HG03280 (cell line): ENCODE data around the gene SERGEF.
"Not testable (repeated sequence)": the region's sequence is repeated elsewhere in the genome, so short reads cannot be mapped to it uniquely, and the experiment has no call there.

Experiments
- ATAC-seq: cut with Tn5 transposase; IDR thresholded peaks from one replicate; pipeline ENCODE4 v1.9.1; 2021; ENCODE audit warnings: mild to moderate bottlenecking, moderate library complexity; ENCODE audit not compliant: unreplicated experiment

Gene SERGEF

DNA sequence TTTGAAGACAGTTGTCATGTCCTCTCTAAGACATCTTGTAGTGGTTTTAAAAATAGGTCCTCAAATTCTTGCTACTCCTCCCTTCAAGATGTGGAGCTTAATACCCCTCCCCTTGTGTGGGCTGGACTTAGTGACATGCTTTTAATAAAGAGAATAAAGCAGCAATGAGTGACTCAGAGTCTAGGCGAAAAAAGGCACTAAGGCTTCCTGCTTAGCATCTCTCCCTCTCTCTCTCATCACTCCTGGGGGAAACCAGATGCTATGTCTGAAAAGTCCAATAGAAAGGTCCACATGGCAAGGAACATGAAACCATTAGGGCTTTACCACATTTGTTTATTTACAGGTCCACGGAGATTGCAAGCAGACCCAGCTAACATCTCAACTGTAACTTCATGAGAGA is 11.7 kb downstream of the SERGEF start:
- no peak for ATAC-seq

DNA sequence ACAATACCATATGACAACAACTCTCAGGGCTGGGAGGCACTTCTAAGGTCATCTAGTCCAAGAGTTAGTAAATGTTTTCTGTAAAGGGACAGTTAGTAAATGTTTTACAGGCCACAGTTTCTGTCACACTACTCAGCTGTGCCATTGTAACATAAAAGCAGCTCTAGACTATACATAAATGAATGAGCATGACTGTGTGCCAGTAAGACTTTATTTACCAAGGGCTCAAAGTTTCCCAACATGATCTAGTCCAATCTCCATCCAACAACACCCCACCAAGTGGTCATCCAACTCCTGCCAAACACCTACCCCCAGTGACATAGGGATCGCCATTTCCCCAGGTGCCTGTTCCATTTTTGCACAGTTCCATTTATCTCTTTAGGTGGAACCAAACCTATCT is 12.1 kb downstream of the SERGEF start:
- no peak for ATAC-seq

DNA sequence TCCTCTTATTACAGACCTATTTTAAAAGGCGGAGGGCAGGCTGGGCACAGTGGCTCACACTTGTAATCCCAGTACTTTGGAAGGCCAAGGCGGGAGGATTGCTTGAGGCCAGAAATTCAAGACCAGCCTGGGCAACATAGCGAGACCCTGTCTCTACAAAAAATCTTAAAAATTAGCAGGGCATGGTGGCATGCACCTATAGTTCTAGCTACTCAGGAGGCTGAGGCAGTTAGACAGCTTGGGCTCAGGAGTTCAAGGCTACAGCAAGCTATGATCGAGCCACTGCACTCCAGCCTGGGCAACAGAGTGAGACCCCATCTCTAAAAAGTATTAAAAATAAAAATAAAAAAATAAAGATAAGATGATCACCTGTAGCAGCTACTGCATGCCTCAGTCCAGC is 12.7 kb downstream of the SERGEF start:
- ATAC-seq: not testable (repeated sequence)

DNA sequence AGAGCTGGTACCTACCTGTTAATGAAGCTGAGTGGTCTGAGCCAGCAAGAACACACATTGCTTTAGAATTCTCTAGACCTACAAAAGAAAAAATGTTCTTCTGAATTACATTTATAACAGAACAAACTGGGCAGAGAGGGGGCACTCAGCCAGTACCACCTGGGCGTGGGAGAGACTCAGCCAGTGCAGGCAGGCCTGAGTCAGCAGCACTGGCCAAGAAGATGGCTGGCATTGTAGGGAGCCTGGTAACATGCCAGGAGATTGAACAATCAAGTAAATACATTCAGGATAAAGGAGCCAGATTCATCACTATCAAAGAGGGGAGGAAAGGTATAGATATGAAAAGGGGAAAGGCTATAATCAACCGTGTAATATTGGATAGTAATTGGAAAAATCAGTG is 19.9 kb downstream of the SERGEF start:
- no peak for ATAC-seq

DNA sequence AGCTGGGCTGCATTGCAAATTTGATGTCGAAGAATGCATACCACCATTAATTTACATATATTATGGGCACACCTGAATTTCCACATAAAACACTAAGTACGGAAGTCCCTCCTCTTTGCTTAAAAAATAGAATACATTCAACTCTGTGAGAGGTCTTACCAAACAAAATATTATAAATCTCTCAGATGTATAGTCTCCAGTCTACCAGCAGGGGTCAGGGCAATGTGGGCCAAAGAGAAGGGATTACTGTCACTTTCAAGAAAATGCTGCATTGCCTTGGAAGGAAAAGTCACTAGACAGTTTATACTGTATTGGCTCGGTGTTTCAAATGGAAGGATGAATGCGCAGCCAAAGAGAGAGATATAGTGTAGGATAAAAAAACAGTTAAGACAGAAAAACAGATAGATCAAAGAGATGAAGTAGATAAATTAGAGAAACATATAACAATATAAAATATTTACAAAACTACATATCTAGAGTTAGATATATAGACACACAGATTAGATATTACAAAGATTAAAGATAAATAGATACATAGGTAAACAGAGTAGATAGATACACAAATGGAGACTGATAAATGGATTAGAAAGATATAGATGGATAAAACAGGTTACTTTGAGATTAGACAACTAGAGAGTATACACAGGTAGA is 20.9 kb downstream of the SERGEF start:
- ATAC-seq: peak; percentile 90

DNA sequence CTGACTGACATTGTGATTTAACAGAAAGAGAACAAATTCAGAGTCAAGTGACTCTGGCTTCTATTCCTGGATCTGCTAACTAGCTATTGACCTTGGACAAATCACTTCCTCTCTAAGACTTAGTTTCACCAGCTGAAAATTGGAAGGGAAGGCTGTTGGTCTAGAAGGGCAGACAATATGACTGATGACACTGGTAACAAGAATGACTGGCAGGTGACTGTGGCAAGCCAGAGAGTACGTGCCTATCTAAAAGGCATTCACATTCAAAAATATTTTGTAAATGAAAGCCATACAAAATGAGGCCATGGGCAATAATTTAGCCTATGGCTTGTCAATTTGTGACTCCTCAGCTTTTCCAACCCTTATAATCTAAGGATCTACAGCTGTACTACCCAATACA is 23.5 kb downstream of the SERGEF start:
- ATAC-seq: no peak

DNA sequence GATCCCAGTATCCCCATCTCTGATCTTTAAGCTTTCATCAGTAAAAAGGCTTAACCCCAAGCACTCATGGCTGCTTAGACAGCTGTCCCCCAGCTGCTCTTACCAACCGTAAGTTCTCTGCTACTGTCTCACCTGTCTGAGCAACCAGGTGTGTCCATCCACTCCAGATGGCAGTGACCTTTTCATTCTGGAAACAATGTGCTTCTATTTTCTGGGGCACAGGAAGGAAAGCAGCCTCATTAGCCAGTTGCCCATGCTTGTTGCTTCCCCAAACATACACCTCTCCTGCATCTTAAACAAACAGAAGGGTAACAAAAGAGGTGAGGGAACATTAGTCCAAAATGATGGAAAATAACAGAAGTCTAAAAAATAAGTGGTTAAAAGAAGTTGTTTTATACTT is 24.4 kb downstream of the SERGEF start:
- ATAC-seq: no peak

DNA sequence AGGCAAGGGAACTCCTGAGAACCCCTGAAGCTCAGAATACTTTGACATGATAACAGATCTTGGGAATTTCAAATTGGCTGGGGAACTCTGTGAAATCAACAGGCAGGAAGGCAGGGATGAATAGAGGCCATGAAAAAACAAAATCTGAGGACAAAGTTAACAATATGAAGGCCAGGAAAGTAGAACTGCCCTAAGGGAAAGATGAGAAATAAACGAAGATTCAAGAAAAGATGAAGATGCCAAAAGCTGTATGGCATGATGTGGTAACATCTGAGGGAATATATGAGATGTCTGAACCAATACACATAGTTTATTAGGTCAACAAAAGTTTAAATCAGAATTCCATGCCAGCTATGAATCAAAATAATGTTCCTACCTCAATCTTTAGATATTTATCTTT is 25.0 kb downstream of the SERGEF start:
- no peak for ATAC-seq

DNA sequence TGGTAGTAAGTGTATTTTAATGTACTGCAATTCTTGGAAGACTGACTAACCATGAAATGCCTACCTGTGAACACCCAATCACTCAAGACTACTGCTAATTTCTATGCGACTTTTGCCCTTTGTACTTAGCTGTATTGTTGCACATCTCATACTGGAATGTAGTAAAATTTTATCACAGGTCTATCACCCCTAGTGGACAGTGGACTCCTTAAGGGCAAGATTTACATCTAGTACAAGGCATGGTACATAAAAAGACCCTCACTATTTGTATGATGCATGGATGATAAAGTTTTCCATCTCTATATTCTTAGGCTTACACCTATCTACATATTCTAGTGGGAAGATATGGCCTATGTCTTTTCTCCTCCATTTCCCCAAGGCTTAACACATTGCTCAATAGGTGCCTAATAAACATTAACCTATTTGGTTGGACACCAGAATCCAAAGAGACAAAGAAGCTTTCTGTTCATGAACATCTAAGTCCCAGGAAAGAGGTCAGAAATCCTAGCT is 26.1 kb downstream of the SERGEF start:
- no peak for ATAC-seq

DNA sequence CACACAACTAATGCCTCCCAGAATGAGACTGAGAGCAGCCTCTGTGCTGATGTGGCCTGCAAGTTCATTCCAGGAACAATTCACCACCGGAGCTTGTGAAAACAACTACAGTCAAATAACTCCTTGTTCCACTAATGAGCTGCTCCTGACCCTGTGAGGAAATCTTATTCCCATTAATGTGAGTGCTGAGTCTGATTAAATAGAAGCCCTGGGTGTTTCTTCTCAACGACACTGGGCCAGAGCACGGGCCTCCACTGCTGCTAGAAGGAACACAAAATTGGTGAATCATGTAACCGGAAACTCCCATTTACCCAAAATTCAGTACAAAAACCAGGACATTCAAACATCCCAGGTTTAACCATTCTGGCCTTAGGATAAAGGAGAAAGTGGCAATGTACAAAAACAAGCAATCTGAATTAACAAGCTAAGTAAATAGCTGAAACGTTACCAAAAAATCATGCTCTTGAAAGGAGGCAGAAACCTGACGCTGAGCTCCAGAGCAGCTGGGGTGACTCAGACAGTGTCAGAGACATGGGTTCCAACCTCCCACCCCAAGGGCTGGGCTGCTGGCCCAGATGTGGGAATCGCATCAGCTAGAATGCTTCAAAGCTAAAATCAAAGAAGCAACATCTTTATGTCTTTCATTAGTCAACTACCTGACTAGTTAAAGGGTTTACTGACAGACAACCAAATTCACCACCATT is 26.7 kb downstream of the SERGEF start:
- ATAC-seq: no peak

DNA sequence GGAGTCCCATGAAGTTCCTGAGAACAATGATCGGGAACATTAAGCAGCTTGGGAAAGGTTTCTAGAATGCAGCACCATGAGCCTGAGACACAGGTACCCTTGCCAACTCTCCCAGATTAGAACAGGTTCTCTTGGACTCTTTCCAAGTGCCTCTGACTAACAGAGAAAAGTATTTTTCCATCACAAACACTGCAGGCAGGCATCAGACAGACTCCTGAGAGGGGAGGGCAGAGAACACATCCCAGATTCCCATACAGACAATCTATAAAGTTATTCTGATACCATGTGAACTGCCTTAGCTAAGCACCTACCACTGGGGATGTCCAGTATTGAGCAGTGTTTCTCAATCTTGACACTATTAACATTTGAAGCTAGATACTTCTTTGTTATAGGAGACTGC is 27.3 kb downstream of the SERGEF start:
- no peak for ATAC-seq

DNA sequence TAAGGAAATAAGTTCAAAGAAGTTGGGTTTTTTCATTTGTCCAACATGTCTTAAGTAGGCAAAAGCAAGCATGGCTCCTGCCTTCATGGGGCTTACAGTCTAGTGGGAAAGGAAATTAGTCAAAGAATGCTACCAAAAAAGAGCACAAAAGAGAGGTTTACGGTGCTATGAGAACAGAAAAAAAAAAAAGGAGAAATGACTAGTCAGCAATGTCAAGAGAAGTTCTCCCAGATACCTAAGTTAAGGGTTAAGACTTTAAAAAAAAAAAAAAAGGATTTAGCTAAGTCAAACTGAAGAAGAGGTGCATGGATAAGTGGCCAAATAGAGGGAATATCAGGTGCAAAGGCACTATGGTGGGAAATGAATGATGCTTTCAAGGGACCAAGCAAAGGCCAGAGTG is 29.3 kb downstream of the SERGEF start:
- no peak for ATAC-seq

DNA sequence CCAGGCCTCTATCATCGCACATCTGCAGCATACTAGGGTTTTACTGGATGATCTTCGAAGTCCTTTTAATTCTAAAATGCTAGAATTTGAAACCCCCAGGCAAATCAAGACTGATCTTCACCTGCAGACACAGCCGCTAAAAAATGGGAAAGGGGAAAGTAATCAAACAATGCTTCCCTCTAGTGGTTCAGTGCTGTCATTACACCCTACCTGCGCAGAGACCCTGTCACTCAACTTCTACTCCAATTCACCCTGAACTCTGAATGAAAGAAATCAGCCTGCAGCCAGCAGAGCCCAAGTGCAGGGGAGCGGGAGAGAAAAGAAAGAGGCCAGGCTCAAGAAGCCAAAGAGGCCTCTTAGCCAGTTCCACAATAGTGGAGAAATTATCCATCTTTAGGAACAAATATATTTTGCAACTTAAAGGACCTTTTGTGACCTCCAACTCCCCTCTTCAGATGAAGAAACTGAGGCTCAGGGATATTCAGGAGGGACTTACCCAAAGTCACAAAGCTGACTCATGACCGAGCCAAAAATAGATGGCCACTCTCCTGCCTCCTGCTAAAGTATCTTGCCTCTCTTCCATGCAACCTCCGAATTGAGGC is 33.0 kb downstream of the SERGEF start:
- ATAC-seq: no peak

DNA sequence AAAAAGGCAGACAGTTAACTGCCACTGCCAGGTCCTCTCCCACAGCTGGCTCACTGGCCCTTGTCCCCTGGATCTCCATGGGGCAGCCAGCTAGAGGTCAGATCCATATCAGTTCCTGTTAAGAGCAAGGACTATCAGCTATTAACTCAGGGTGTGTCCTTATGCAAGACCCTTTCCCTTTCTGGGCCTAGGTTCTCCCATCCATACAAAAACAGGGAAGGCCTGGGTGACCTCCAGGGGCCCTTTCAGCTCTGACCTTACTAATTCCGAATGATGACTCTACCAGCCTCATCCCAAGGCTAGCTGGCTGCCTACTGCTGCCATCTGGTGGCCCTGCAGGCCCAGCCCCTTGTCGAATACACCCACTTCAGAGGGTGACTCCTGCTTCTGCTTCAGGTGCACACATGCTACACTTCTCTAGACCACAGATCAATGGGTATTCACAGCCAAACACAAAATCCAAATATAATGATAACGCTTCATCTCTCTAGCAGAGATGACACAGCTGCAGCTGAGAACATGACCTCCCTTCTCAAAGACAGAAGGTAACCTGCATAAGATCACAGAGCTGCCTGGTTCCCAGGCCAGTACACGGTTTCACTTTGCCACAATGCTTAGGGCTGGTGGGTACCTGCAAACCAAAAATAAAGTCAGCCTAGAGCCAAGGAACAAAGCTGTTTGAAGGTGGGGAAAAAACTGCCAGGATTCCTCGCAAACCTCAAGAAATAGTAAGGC is 34.1 kb downstream of the SERGEF start:
- ATAC-seq: peak; percentile 49

DNA sequence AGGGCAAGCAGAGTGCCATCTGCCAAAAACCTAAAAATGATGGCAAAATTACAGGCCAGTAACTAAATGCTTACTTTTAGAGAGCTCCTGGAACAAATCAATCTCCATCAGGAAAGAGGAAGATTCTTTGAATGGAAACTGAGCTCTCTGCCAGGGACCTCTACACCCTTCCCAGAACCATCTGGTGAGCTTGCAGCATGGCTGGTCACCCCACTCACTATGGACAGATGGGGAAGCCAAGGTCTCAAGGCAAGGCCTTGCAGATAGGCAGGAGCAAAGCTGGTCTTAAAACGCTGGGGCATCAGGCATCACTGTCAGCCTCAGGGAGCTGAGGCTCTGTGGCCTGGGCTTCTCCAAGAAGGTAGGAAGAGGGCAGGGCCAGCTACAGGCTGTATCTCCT is 36.2 kb downstream of the SERGEF start:
- no peak for ATAC-seq

DNA sequence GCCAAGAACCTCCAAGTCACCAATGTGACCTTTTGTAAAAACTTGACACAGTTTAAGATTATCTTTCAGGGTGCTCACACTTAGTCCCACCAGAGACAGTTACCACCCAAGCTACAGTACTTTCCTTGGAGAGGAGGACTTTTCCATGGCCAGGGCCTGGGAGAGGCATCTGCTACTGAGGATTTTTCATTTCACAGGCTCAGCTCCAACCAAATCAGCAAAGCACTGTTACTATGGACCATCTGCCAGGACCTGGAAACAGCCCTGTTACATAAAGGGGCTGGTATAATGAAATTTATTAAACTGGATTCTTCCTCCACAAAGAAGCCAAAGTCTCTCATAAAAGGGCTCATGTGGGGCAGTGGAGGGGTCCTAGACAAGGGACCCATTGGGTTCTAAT is 38.6 kb downstream of the SERGEF start:
- no peak for ATAC-seq

DNA sequence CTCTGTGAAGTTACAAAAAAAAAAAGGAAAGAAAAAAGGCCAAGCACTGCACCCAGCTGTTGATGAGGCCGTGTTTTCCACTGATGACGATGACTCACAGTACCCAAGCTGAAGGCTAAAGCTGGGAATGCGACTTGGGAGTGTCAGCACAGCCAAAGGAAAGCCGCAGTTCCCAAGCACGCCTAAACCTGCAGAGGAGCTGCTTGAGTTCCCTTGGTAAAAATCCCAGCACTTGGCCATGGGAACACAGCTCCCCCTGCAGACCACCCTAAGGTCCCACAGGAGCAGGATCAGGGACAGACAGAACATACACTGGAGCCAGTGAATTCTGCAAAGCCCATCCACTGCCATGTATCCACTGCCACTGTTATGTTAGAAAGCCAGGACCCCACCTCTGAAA is 39.9 kb downstream of the SERGEF start:
- ATAC-seq: no peak

DNA sequence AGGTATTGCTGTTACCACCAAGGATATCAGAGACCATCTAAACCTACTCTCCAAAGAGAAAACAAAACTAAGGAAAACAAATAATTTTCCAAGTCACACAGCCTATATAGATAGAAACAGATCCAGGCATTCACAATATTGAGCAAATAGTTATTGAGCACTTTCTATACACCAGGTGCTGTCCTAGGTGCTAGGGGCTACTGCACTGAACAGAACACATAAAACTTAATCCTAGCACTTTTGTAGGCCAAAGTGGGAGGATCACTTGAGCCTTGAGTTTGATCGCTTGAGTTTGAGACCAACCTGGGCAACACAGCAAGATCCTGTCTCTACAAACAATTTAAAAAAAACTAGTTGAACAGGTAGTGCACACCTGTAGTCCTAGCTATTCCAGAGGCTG is 44.6 kb downstream of the SERGEF start:
- no peak for ATAC-seq

DNA sequence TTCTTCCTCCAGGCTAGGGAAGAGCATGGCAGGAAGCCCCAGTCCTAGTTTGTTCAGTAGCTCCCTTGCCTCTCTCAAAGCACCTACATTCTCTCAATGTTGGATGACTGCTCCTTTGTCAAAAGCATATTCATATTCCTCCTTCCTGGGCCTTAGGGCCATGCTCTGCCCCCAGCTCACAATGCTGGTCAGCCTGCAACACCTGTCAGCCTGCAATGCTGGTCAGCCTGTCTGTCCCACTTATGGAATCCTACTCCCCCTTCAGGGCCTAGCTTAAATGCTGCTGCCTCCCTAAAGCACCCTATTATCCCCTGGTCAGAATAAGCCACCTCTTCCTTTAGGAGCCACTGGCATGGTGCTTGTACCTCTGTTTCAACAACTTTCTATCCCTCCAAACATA is 45.2 kb downstream of the SERGEF start:
- no peak for ATAC-seq

DNA sequence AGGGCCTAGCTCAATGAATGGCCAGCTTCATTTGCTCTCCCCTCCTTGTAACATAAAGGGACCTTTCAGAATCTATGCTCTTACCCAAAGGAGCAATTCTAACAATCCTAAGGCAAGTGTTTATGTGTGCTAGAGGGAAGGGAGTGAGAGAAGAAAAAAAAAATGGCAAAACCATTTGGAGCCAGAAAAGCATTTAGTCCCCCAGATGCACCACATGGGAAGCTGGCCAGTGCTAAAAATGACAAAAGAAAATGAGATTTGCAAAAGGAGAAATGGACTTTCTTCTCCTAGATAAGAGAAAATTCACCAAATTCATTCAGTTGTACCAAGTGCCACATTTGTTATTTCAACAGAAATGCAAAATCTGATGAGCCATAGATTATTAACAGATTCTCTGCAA is 52.8 kb downstream of the SERGEF start:
- ATAC-seq: no peak

DNA sequence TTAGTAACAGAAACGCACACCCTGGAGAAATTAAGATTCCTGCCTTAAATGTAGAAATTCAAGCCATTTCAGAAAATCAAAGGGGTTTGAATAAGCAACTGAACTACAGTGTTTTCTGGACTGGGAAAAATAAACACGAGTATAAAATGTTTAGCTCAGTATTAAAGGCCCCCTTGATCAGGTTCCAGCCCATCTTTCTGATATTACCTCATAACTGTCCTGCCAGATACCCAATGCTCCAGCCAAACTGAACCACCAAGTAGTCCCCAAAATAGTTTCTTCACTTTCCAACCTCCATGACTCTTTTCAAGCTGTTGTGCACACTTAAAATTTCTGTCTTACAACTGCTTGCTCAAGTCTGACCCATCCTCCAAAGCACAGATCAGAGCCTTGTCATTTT is 54.4 kb downstream of the SERGEF start:
- no peak for ATAC-seq
